NCI-H1930 (cell line): ENCODE results near the gene FYN.
"Not testable (repeated sequence)": the region's sequence is repeated elsewhere in the genome, so short reads cannot be mapped to it uniquely, and the experiment has no call there.

Source experiments
- DNase-seq, 2 experiments: peaks; one replicate each; lab custom pipeline; 2025; lab: John Stamatoyannopoulos, UW

The FYN gene

GRCh38 chr6:111789598-111789997 lies 83.7 kb downstream of the FYN start:
- DNase-seq, result no peak

GRCh38 chr6:111788379-111789276 lies 84.6 kb downstream of the FYN start:
- DNase-seq, result no peak

GRCh38 chr6:111786151-111786550 lies 87.1 kb downstream of the FYN start:
- DNase-seq, result not testable (repeated sequence)

- DNase-seq, result no peak
These were observed 88.8 kb downstream of the FYN start for GRCh38 chr6:111784433-111784832.

- no peak for DNase-seq
These were observed 90.3 kb downstream of the FYN start for GRCh38 chr6:111782887-111783466.

- no peak for DNase-seq
These were observed 91.0 kb downstream of the FYN start for GRCh38 chr6:111782192-111782809.

GRCh38 chr6:111781041-111781708 lies 92.1 kb downstream of the FYN start:
- DNase-seq, result no peak

- DNase-seq, result no peak
These were observed 92.9 kb downstream of the FYN start for GRCh38 chr6:111780393-111780792.

- DNase-seq, result no peak
These were observed 93.6 kb downstream of the FYN start for GRCh38 chr6:111779660-111780059.

- no peak for DNase-seq
These were observed 94.2 kb downstream of the FYN start for GRCh38 chr6:111779031-111779430.

GRCh38 chr6:111777357-111777756 lies 95.9 kb downstream of the FYN start:
- no peak for DNase-seq

- DNase-seq, result no peak
These were observed 96.7 kb downstream of the FYN start for GRCh38 chr6:111776236-111777221.

GRCh38 chr6:111775145-111775922 lies 97.9 kb downstream of the FYN start:
- DNase-seq, result no peak

- DNase-seq, result no peak
These were observed 98.9 kb downstream of the FYN start for GRCh38 chr6:111774346-111774703.

GRCh38 chr6:111773501-111774345 lies 99.5 kb downstream of the FYN start:
- DNase-seq, result no peak

GRCh38 chr6:111772381-111772780 lies 100.9 kb downstream of the FYN start:
- no peak for DNase-seq

- no peak for DNase-seq
These were observed 101.6 kb downstream of the FYN start for GRCh38 chr6:111771629-111772028.

- no peak for DNase-seq
These were observed 102.2 kb downstream of the FYN start for GRCh38 chr6:111771094-111771432.

- no peak for DNase-seq
These were observed 102.8 kb downstream of the FYN start for GRCh38 chr6:111770263-111771093.
